ENCODE measurements around the gene DOCK6.

DNA sequence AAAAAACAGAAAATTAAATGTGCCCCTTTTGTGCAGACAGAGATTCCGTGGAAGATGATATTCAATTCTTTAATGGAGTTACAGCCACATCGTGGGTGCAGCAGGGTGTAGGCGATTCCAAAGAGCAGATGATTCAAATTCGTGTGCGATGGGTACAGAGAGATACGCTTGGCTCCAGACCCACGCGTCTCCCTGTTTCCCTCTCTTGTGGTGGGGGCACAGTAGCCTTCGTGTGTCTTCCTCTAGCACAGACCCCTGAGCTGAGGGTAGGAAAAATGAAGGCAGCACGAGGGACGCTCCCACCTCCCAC, 38.4 kb upstream of the DOCK6 start:
- TF ChIP-seq, protein P1, sequence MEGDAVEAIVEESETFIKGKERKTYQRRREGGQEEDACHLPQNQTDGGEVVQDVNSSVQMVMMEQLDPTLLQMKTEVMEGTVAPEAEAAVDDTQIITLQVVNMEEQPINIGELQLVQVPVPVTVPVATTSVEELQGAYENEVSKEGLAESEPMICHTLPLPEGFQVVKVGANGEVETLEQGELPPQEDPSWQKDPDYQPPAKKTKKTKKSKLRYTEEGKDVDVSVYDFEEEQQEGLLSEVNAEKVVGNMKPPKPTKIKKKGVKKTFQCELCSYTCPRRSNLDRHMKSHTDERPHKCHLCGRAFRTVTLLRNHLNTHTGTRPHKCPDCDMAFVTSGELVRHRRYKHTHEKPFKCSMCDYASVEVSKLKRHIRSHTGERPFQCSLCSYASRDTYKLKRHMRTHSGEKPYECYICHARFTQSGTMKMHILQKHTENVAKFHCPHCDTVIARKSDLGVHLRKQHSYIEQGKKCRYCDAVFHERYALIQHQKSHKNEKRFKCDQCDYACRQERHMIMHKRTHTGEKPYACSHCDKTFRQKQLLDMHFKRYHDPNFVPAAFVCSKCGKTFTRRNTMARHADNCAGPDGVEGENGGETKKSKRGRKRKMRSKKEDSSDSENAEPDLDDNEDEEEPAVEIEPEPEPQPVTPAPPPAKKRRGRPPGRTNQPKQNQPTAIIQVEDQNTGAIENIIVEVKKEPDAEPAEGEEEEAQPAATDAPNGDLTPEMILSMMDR (IDR thresholded peaks at IDR 0.05): no peak
- TF ChIP-seq POLR2A (IDR thresholded peaks at IDR 0.05): no peak
